ENCODE measurements around the gene FLAD1.

- TF ChIP-seq POLR2AphosphoS5 (IDR thresholded peaks at IDR 0.05; ENCODE audit: insufficient read depth in 1 of 2, low read depth in 1 of 2) = no peak
- TF ChIP-seq, protein P1, sequence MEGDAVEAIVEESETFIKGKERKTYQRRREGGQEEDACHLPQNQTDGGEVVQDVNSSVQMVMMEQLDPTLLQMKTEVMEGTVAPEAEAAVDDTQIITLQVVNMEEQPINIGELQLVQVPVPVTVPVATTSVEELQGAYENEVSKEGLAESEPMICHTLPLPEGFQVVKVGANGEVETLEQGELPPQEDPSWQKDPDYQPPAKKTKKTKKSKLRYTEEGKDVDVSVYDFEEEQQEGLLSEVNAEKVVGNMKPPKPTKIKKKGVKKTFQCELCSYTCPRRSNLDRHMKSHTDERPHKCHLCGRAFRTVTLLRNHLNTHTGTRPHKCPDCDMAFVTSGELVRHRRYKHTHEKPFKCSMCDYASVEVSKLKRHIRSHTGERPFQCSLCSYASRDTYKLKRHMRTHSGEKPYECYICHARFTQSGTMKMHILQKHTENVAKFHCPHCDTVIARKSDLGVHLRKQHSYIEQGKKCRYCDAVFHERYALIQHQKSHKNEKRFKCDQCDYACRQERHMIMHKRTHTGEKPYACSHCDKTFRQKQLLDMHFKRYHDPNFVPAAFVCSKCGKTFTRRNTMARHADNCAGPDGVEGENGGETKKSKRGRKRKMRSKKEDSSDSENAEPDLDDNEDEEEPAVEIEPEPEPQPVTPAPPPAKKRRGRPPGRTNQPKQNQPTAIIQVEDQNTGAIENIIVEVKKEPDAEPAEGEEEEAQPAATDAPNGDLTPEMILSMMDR (IDR thresholded peaks at IDR 0.05) = no peak
- TF ChIP-seq POLR2A (IDR thresholded peaks at IDR 0.05) = no peak
Observed at GRCh38 chr1:155039308-155039669, 56.1 kb downstream of the FLAD1 start.
